COLO668 (cell line): ENCODE measurements around the gene KIR3DL3.
"Not testable (repeated sequence)": the region's sequence is repeated elsewhere in the genome, so short reads cannot be mapped to it uniquely, and the experiment has no call there.

Experiments
- DNase-seq: peaks from one replicate; lab custom pipeline; 2025; ENCODE audit not compliant: unreplicated experiment; lab: John Stamatoyannopoulos, UW

Gene KIR3DL3

DNA sequence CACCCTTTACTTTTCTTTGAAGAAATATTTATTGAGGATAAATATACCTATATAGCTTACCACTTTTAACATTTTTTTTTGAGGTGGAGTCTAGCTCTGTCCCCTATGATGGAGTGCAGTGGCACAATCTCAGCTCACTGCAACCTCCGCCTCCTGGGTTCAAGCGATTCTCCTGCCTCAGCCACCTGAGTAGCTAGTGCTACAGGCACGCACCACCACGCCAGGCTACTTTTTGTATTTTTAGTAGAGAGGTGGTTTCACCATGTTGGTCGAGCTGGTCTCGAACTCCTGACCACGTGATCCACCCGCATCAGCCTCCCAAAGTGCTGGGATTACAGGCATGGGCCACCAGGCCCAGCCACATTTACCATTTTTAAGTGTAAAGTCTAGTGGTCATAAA lies 51.6 kb downstream of the KIR3DL3 start:
- not testable (repeated sequence) for DNase-seq

DNA sequence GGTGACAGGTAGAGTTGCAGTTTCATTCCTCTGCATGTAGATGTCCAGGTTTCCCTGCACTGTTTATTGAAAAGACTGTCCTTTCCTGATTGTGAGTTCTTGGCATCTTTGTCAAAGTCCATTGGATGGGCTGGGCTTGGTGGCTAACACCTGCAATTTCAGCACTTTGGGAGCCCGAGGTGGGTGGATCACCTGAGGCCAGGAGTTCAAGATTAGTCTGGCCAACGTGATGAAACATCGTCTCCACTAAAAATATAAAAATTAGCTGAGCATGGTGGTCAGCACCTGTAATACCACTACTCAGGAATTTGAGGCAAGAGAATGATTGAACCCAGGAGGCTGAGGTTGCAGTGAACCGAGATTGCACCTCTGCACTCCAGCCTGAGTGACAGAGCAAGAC lies 53.6 kb downstream of the KIR3DL3 start:
- DNase-seq, result not testable (repeated sequence)

- not testable (repeated sequence) for DNase-seq
Observed at GRCh38 chr19:54778896-54779295, 54.7 kb downstream of the KIR3DL3 start.

DNA sequence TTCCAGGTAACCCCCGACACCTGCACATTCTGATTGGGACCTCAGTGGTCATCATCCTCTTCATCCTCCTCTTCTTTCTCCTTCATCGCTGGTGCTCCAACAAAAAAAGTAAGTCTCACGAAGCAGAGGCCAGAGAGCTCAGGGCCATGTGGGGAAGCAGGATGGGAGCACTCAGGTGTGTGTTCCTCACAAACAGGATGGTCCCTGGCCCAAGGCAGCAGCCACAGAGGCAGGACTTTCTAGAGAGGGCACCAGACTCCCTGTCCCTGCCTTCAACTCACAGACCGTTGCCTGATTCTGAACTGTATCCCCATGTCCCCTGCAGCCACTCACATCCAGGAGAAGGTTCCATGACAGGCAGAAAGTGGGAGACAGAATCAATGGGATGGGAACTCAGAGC lies 58.7 kb downstream of the KIR3DL3 start:
- not testable (repeated sequence) for DNase-seq
